Measurements from ENCODE around the gene FANCE. TPM values are rescaled to one million over a fixed set of nuclear protein-coding genes. Genes with fewer than 3 reads are reported as not detected.

The FANCE gene
- total RNA-seq, 4 donors from 2014 or later, result 4.1 to 6.6 (median 6.2) TPM

- 71 to 86% methylated on average over 4 to 5 of the region's 7 CpGs for WGBS, 2 donors
- TF ChIP-seq CTCF (IDR thresholded peaks at IDR 0.05) (no peak), POLR2A (IDR thresholded peaks at IDR 0.05) (no peak)
- Histone ChIP-seq H3K36me3 (no peaks in the 10 kb centered on the region), H3K9me3 (no peaks in the 10 kb centered on the region), H3K4me3 (replicated peaks in 1 of 3) (no peak overlapping the region), H3K27me3 (no peaks in the 10 kb centered on the region), H3K4me1 (no peaks in the 10 kb centered on the region), H3K27ac (no peak overlapping the region)
- no peak for DNase-seq
- intact Hi-C loops (cut with DNase I), result loop anchor here (5.0 kb wide), 1 partner anchor 148 kb away; the partner anchor contains the start of gene DEF6
Measured at GRCh38 chr6:35445691-35446090, 6.4 kb upstream of the FANCE start.

- Histone ChIP-seq H3K9me3 (no peaks in the 10 kb centered on the region), H3K4me1 (peaks cover 9 to 13% of the 10 kb centered on the region in 2 donors), H3K36me3 (no peaks in the 10 kb centered on the region), H3K4me3 (replicated peaks in 1 of 3) (no peak overlapping the region), H3K27ac (no peak overlapping the region), H3K27me3 (no peaks in the 10 kb centered on the region)
- intact Hi-C loops (cut with DNase I), result loop anchor here (5.0 kb wide), 1 partner anchor 151 kb away; the partner anchor contains the start of gene DEF6
- no peak for TF ChIP-seq POLR2A (IDR thresholded peaks at IDR 0.05)
- no peak for TF ChIP-seq CTCF (IDR thresholded peaks at IDR 0.05)
- WGBS, 2 donors, result 78% methylated on average over 7 of the region's 7 CpGs
- DNase-seq, result no peak
Measured at GRCh38 chr6:35448191-35448590, 3.9 kb upstream of the FANCE start.

GRCh38 chr6:35449287-35449881 is 2.8 kb upstream of the FANCE start:
- intact Hi-C loops (cut with DNase I), result loop anchor here (5.0 kb wide), 1 partner anchor 152 kb away; the partner anchor contains the start of gene DEF6
- 31 to 38% methylated on average over 12 to 14 of the region's 14 CpGs for WGBS, 2 donors

GRCh38 chr6:35451354-35452182 is 570 bp upstream of the FANCE start:
- Histone ChIP-seq H3K36me3 (no peaks in the 10 kb centered on the region), H3K4me3 (replicated peaks in 1 of 3) (peak overlapping the region in 1 of 3 donors; percentile 57), H3K27me3 (no peaks in the 10 kb centered on the region), H3K27ac (peak overlapping the region in 1 of 3 donors; percentile 21), H3K4me1 (peaks cover 11 to 19% of the 10 kb centered on the region in 2 donors), H3K9me3 (no peaks in the 10 kb centered on the region)
- WGBS, 2 donors, result 15 to 24% methylated on average over 18 to 20 of the region's 20 CpGs
- intact Hi-C loops (cut with DNase I), result loop anchor here (2.0 kb wide), 1 partner anchor 109 kb away; the partner anchor contains the start of gene PPARD
- peak in 1 of 2 donors; percentile 20 for DNase-seq
- no peak for TF ChIP-seq POLR2A (IDR thresholded peaks at IDR 0.05)
- TF ChIP-seq CTCF (IDR thresholded peaks at IDR 0.05), result no peak

More at GRCh38 chr6:35449287-35449881, 2.8 kb upstream of the FANCE start:
- H3K4me3 ChIP-seq (replicated peaks in 1 of 3), result no peak overlapping the region
- no peak overlapping the region for H3K27ac ChIP-seq
- H3K4me1 ChIP-seq, result peaks cover 11 to 18% of the 10 kb centered on the region in 2 donors
- no peaks in the 10 kb centered on the region for H3K9me3 ChIP-seq
- no peaks in the 10 kb centered on the region for H3K36me3 ChIP-seq
- DNase-seq, result peak; percentile 19 to 35
- TF ChIP-seq CTCF (IDR thresholded peaks at IDR 0.05), result peak; percentile 45 to 88 (median 72)
- no peak for TF ChIP-seq POLR2A (IDR thresholded peaks at IDR 0.05)
- H3K27me3 ChIP-seq, result no peaks in the 10 kb centered on the region
